H1 (cell line): ENCODE results near the gene ASAP3. TPM values are rescaled to one million over a fixed set of nuclear protein-coding genes. Genes with fewer than 3 reads are reported as not detected.

ENCODE experiments used
- BRCA1 ChIP-seq: IDR thresholded peaks from 2 replicates; pipeline ENCODE4 v1.6.1; 2012; ENCODE audit warnings: low read depth, low read length, improper control_type of control experiment
- CBX5 ChIP-seq: fragments of 300-800, 300-1000 bp; sonication (generic); IDR thresholded peaks from 2 replicates; pipeline ENCODE4 v1.7.1; 2016; ENCODE audit warnings: antibody characterized with exemption, low read length, low read depth
- CEBPB ChIP-seq: IDR thresholded peaks from 2 replicates; pipeline ENCODE4 v1.6.1; 2012; ENCODE audit warnings: low read depth, low read length
- KDM5A ChIP-seq: fragments of 200-600 bp; IDR thresholded peaks from 2 replicates; pipeline ENCODE4 v1.7.1; 2012; ENCODE audit warnings: mild to moderate bottlenecking, low read length, inconsistent platforms, mixed read lengths
- MAFK ChIP-seq: IDR thresholded peaks from 2 replicates; pipeline ENCODE4 v1.6.1; 2012; ENCODE audit warnings: low read depth, mild to moderate bottlenecking, improper control_type of control experiment, low read length
- POLR2AphosphoS5 ChIP-seq: IDR thresholded peaks from 2 replicates; pipeline ENCODE4 v1.6.1; 2011; ENCODE audit warnings: low read depth, low read length
- SUZ12 ChIP-seq: fragments of 200-600 bp; sonication (generic); IDR thresholded peaks from 2 replicates; pipeline ENCODE4 v1.6.1; 2012; ENCODE audit warnings: mild to moderate bottlenecking, inconsistent platforms, low read length, moderate library complexity, mixed read lengths
- TAF1 ChIP-seq: IDR thresholded peaks from 2 replicates; pipeline ENCODE4 v1.6.1; 2011; ENCODE audit warnings: mild to moderate bottlenecking, low read depth, low read length
- TCF12 ChIP-seq: IDR thresholded peaks from 2 replicates; pipeline ENCODE4 v1.6.1; 2011; ENCODE audit warnings: low read depth, mild to moderate bottlenecking, low read length
- polyA plus RNA-seq, 7 experiments: library from polyadenylated mRNA; depleted of rRNA in 3 of 7; stranded (reverse) in 5 of 7; unstranded in 2 of 7; fragments of >200 nt in 5 of 7; fragments of 200-250 nt in 2 of 7; gene quantifications; 1 replicate in 5 of 7; 2 replicates in 1 of 7; 4 replicates in 1 of 7; pipeline versions ENCODE4 v1.2.1 to v1.2.3, GENCODE V29; 2011 to 2013; ENCODE audit warnings: missing spikeins in 2 of 7, mixed read lengths in 2 of 7
- total RNA-seq: library from RNA; stranded (reverse); fragmentation: NEBNext Ultra II Directional; extraction: Animal tissue kit (Norgen Biotek cat#: 25700); gene quantifications from 2 replicates; pipeline ENCODE4 v1.2.1, GENCODE V29; 2021
- TF ChIP-seq, protein P1 (sequence below): fragments of 300-600 bp; sonication (generic); IDR thresholded peaks from 2 replicates; pipeline ENCODE4 v1.7.1; 2012; ENCODE audit warnings: low read length, moderate library complexity, mild to moderate bottlenecking, inconsistent platforms; ENCODE audit not compliant: insufficient replicate concordance
- TF ChIP-seq, protein P2 (sequence below): IDR thresholded peaks from 2 replicates; pipeline ENCODE4 v1.6.1; 2011; ENCODE audit warnings: low read depth, mild to moderate bottlenecking, low read length; ENCODE audit not compliant: insufficient read depth
- TF ChIP-seq, protein P3 (sequence below): IDR thresholded peaks from 2 replicates; pipeline ENCODE4 v1.6.1; 2012; ENCODE audit warnings: inconsistent platforms

Gene ASAP3
- total and polyA plus RNA-seq, 2 of the 8 experiments (the other 6 are each of a cell fraction or from before 2014, with no cell fraction given) = 53.1 to 58.0 TPM

DNA sequence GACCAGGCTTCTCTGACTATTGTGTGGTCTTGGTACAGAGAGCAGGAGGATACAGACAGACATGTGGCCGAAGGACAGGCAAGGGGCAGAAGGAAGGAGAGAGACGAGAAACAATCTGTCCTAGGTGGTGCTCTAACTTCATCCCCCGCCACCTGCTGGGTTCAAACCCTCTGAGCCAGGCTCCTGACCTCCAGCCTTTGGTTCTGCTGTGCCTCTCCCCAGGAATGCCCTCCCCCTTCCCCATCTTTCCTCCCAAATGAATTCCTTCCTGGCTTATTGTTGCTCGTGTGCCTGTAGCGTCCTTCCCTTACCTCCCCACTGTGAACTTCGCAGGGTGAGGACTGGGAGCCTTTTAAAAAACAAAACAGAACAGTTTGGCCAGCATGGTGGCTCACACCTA is 64.8 kb downstream of the ASAP3 start (continued):
- TF ChIP-seq, protein P1, sequence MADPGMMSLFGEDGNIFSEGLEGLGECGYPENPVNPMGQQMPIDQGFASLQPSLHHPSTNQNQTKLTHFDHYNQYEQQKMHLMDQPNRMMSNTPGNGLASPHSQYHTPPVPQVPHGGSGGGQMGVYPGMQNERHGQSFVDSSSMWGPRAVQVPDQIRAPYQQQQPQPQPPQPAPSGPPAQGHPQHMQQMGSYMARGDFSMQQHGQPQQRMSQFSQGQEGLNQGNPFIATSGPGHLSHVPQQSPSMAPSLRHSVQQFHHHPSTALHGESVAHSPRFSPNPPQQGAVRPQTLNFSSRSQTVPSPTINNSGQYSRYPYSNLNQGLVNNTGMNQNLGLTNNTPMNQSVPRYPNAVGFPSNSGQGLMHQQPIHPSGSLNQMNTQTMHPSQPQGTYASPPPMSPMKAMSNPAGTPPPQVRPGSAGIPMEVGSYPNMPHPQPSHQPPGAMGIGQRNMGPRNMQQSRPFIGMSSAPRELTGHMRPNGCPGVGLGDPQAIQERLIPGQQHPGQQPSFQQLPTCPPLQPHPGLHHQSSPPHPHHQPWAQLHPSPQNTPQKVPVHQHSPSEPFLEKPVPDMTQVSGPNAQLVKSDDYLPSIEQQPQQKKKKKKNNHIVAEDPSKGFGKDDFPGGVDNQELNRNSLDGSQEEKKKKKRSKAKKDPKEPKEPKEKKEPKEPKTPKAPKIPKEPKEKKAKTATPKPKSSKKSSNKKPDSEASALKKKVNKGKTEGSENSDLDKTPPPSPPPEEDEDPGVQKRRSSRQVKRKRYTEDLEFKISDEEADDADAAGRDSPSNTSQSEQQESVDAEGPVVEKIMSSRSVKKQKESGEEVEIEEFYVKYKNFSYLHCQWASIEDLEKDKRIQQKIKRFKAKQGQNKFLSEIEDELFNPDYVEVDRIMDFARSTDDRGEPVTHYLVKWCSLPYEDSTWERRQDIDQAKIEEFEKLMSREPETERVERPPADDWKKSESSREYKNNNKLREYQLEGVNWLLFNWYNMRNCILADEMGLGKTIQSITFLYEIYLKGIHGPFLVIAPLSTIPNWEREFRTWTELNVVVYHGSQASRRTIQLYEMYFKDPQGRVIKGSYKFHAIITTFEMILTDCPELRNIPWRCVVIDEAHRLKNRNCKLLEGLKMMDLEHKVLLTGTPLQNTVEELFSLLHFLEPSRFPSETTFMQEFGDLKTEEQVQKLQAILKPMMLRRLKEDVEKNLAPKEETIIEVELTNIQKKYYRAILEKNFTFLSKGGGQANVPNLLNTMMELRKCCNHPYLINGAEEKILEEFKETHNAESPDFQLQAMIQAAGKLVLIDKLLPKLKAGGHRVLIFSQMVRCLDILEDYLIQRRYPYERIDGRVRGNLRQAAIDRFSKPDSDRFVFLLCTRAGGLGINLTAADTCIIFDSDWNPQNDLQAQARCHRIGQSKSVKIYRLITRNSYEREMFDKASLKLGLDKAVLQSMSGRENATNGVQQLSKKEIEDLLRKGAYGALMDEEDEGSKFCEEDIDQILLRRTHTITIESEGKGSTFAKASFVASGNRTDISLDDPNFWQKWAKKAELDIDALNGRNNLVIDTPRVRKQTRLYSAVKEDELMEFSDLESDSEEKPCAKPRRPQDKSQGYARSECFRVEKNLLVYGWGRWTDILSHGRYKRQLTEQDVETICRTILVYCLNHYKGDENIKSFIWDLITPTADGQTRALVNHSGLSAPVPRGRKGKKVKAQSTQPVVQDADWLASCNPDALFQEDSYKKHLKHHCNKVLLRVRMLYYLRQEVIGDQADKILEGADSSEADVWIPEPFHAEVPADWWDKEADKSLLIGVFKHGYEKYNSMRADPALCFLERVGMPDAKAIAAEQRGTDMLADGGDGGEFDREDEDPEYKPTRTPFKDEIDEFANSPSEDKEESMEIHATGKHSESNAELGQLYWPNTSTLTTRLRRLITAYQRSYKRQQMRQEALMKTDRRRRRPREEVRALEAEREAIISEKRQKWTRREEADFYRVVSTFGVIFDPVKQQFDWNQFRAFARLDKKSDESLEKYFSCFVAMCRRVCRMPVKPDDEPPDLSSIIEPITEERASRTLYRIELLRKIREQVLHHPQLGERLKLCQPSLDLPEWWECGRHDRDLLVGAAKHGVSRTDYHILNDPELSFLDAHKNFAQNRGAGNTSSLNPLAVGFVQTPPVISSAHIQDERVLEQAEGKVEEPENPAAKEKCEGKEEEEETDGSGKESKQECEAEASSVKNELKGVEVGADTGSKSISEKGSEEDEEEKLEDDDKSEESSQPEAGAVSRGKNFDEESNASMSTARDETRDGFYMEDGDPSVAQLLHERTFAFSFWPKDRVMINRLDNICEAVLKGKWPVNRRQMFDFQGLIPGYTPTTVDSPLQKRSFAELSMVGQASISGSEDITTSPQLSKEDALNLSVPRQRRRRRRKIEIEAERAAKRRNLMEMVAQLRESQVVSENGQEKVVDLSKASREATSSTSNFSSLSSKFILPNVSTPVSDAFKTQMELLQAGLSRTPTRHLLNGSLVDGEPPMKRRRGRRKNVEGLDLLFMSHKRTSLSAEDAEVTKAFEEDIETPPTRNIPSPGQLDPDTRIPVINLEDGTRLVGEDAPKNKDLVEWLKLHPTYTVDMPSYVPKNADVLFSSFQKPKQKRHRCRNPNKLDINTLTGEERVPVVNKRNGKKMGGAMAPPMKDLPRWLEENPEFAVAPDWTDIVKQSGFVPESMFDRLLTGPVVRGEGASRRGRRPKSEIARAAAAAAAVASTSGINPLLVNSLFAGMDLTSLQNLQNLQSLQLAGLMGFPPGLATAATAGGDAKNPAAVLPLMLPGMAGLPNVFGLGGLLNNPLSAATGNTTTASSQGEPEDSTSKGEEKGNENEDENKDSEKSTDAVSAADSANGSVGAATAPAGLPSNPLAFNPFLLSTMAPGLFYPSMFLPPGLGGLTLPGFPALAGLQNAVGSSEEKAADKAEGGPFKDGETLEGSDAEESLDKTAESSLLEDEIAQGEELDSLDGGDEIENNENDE = no peak
- TF ChIP-seq TAF1 (no peak), BRCA1 (no peak), CEBPB (no peak), SUZ12 (no peak), KDM5A (no peak), CBX5 (no peak), MAFK (no peak), TCF12 (peak; percentile 87), POLR2AphosphoS5 (peak; percentile 95)
- TF ChIP-seq, protein P2, sequence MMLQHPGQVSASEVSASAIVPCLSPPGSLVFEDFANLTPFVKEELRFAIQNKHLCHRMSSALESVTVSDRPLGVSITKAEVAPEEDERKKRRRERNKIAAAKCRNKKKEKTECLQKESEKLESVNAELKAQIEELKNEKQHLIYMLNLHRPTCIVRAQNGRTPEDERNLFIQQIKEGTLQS = no peak
- TF ChIP-seq, protein P3, sequence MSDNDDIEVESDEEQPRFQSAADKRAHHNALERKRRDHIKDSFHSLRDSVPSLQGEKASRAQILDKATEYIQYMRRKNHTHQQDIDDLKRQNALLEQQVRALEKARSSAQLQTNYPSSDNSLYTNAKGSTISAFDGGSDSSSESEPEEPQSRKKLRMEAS = no peak
